Keratinocyte (primary cell): ENCODE results near the gene TTC9. TPM values are rescaled to one million over a fixed set of nuclear protein-coding genes. Genes with fewer than 3 reads are reported as not detected.

Experiments
- DNase-seq: peaks from one replicate; pipeline ENCODE4 v3.0.0-alpha.2; 2011; ENCODE audit warnings: low read depth, missing footprints, low spot score
- FAIRE-seq: peaks from 2 replicates; lab custom pipeline; 2011; peaks lifted over from hg19 to GRCh38; lab: Jason Lieb, UNC
- H2AFZ ChIP-seq: 2 replicates; pipeline ENCODE4 v1.6.0; 2012; ENCODE audit warnings: low read length, control low read depth, inconsistent platforms; ENCODE audit not compliant: control insufficient read depth
- H3K27ac ChIP-seq: 2 replicates; pipeline ENCODE4 v1.5.1; 2011; ENCODE audit warnings: low read length; ENCODE audit not compliant: control insufficient read depth, insufficient read depth
- H3K27me3 ChIP-seq: 3 replicates; pipeline ENCODE4 v1.6.0; 2011; ENCODE audit warnings: low read length; ENCODE audit not compliant: control insufficient read depth, insufficient read depth; ENCODE audit errors: extremely low read depth
- H3K36me3 ChIP-seq, 2 experiments: 2 replicates in 1 of 2; 3 replicates in 1 of 2; pipeline ENCODE4 v1.5.1; 2011; ENCODE audit warnings: low read length in 2 of 2, mild to moderate bottlenecking in 1 of 2; ENCODE audit not compliant: control insufficient read depth in 2 of 2, insufficient read depth in 2 of 2; ENCODE audit errors: extremely low read depth in 1 of 2
- H3K4me1 ChIP-seq: 3 replicates; pipeline ENCODE4 v1.5.1; 2011; ENCODE audit warnings: low read length; ENCODE audit not compliant: control insufficient read depth, insufficient read depth; ENCODE audit errors: extremely low read depth
- H3K4me2 ChIP-seq: 3 replicates; pipeline ENCODE4 v1.6.0; 2011; ENCODE audit warnings: low read depth, low read length; ENCODE audit not compliant: control insufficient read depth, insufficient read depth; ENCODE audit errors: extremely low read depth
- H3K4me3 ChIP-seq, 3 experiments: fragments of 200-600 bp in 1 of 3; sonication (generic) in 1 of 3; 2 replicates in 2 of 3; 3 replicates in 1 of 3; pipeline ENCODE4 v1.5.1; 2011 to 2016; ENCODE audit warnings: low read length in 3 of 3, mild to moderate bottlenecking in 3 of 3, control low read depth in 2 of 3, inconsistent platforms in 1 of 3, low read depth in 1 of 3, mixed read lengths in 1 of 3, mixed run types in 1 of 3, moderate library complexity in 1 of 3; ENCODE audit not compliant: control insufficient read depth in 2 of 3, insufficient read depth in 2 of 3; ENCODE audit errors: extremely low read depth in 1 of 3
- H3K79me2 ChIP-seq: 2 replicates; pipeline ENCODE4 v1.6.0; 2012; ENCODE audit warnings: low read length; ENCODE audit not compliant: control insufficient read depth, insufficient read depth
- H3K9ac ChIP-seq: 3 replicates; pipeline ENCODE4 v1.6.0; 2011; ENCODE audit warnings: low read length; ENCODE audit not compliant: control insufficient read depth, insufficient read depth; ENCODE audit errors: extremely low read depth
- H3K9me1 ChIP-seq: 3 replicates; pipeline ENCODE4 v1.6.0; 2011; ENCODE audit warnings: low read length; ENCODE audit not compliant: control insufficient read depth, insufficient read depth; ENCODE audit errors: extremely low read depth
- H3K9me3 ChIP-seq: 2 replicates; pipeline ENCODE4 v1.5.1; 2012; ENCODE audit warnings: low read depth, low read length; ENCODE audit not compliant: control insufficient read depth
- H4K20me1 ChIP-seq: 3 replicates; pipeline ENCODE4 v1.6.0; 2011; ENCODE audit warnings: low read length; ENCODE audit not compliant: control insufficient read depth, insufficient read depth; ENCODE audit errors: extremely low read depth
- EZH2 ChIP-seq: IDR thresholded peaks from one replicate; pipeline ENCODE4 v1.6.1; 2012; ENCODE audit warnings: inconsistent platforms, mild to moderate bottlenecking, low read length, moderate library complexity
- dilution Hi-C: fragments of 300-500 bp; cut with MboI; formaldehyde crosslinking; loops from one replicate; pipeline ENCODE4 v1.7.0; 2020; ENCODE audit warnings: low sequenced_read_pairs; ENCODE audit not compliant: extremely low pct_ligation_motif_present
- polyA plus RNA-seq, 5 experiments: library from polyadenylated mRNA; depleted of rRNA in 3 of 5; stranded (reverse) in 3 of 5; stranded (forward) in 1 of 5; unstranded in 1 of 5; fragments of >200 nt; gene quantifications; 1 replicate in 1 of 5; 2 replicates in 3 of 5; 3 replicates in 1 of 5; pipeline versions ENCODE4 v1.2.1 to v1.2.3, GENCODE V29; 2011 to 2012; ENCODE audit warnings: missing spikeins in 2 of 5, low read depth in 1 of 5, low replicate concordance in 1 of 5
- TF ChIP-seq, protein P1 (sequence below), 3 experiments: IDR thresholded peaks in 1 of 3; conservative IDR thresholded peaks in 1 of 3; optimal IDR thresholded peaks in 1 of 3; 2 replicates in 2 of 3; 3 replicates in 1 of 3; pipeline versions ENCODE3 to v1.5.1; 2011; ENCODE audit warnings: low read length in 3 of 3, mild to moderate bottlenecking in 3 of 3, moderate library complexity in 2 of 3, control low read depth in 1 of 3, inconsistent platforms in 1 of 3; ENCODE audit not compliant: insufficient read depth in 2 of 3; ENCODE audit errors: extremely low read depth in 1 of 3

TTC9 gene
- polyA plus RNA-seq, 1 donor (not counting 4 experiments of a cell fraction or from before 2014, with no cell fraction given): 0.59 TPM

DNA sequence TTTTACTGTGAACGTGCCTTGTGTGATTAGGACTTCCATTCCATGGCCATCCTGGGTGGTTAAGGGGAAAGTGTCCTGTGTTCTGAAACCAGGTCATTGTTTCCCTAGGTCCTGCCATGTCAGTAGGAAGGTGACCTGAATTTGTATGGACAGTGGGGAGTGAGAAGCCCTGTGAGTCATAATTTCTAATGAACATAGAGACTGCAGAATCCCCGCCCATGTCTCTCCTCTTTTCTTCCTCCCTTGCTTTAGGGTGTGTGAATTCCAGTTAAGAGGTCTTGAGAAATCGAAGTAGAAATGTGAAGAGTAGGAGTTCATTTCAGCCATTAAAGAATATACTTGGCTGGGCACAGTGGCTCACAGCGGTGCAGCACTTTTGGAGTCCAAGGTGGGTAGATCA, 8.1 kb downstream of the TTC9 start:
- FAIRE-seq (no peak), DNase-seq (no peak)
- Histone ChIP-seq H3K27ac (no peak overlapping the region), H3K9ac (no peak overlapping the region), H4K20me1 (no peaks in the 10 kb centered on the region), H3K9me1 (no peaks in the 10 kb centered on the region), H3K4me3 (no peak overlapping the region), H3K9me3 (no peaks in the 10 kb centered on the region), H3K27me3 (peaks cover 6% of the 10 kb centered on the region), H3K4me2 (no peak overlapping the region), H2AFZ (no peak overlapping the region), H3K4me1 (no peaks in the 10 kb centered on the region), H3K36me3 (no peaks in the 10 kb centered on the region), H3K79me2 (no peaks in the 10 kb centered on the region)
- TF ChIP-seq EZH2: no peak
- TF ChIP-seq, protein P1, sequence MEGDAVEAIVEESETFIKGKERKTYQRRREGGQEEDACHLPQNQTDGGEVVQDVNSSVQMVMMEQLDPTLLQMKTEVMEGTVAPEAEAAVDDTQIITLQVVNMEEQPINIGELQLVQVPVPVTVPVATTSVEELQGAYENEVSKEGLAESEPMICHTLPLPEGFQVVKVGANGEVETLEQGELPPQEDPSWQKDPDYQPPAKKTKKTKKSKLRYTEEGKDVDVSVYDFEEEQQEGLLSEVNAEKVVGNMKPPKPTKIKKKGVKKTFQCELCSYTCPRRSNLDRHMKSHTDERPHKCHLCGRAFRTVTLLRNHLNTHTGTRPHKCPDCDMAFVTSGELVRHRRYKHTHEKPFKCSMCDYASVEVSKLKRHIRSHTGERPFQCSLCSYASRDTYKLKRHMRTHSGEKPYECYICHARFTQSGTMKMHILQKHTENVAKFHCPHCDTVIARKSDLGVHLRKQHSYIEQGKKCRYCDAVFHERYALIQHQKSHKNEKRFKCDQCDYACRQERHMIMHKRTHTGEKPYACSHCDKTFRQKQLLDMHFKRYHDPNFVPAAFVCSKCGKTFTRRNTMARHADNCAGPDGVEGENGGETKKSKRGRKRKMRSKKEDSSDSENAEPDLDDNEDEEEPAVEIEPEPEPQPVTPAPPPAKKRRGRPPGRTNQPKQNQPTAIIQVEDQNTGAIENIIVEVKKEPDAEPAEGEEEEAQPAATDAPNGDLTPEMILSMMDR (optimal IDR thresholded peaks at IDR 0.05 in 1 of 3, IDR thresholded peaks at IDR 0.05 in 1 of 3, conservative IDR thresholded peaks at IDR 0.05 in 1 of 3; ENCODE audit: extremely low read depth in 1 of 3, insufficient read depth in 2 of 3, low read length in 3 of 3): no peak
- dilution Hi-C loops: no loop called here

DNA sequence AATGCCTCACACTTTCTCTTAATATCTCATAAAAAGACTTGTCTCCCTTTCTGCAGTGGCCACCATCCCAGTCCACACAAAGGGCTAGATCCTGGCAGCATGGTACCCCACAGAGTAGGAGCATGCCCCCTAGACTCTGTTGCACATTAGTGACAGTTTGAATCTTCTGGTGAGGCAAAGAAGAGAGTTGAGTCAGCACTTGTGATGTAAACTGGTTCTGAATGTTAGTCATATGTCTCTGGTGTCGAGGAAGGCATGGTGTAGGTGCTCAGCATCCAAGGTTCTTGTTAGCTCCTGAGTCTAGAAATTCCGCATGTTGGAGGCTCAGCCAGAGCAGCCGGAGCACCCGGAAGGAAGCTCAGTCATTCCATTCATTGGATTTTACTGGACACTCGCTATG, 9.8 kb downstream of the TTC9 start:
- H3K4me1 ChIP-seq: no peaks in the 10 kb centered on the region
- no peaks in the 10 kb centered on the region for H3K9me3 ChIP-seq
- no peaks in the 10 kb centered on the region for H3K36me3 ChIP-seq
- H3K27ac ChIP-seq: no peak overlapping the region
- H3K4me2 ChIP-seq: no peak overlapping the region
- H3K9ac ChIP-seq: no peak overlapping the region
- DNase-seq: no peak
- TF ChIP-seq, protein P1 (optimal IDR thresholded peaks at IDR 0.05 in 1 of 3, IDR thresholded peaks at IDR 0.05 in 1 of 3, conservative IDR thresholded peaks at IDR 0.05 in 1 of 3; ENCODE audit: extremely low read depth in 1 of 3, insufficient read depth in 2 of 3, low read length in 3 of 3): no peak
- no peak for TF ChIP-seq EZH2
- H4K20me1 ChIP-seq: no peaks in the 10 kb centered on the region
- H2AFZ ChIP-seq: no peak overlapping the region
- H3K4me3 ChIP-seq: no peak overlapping the region
- dilution Hi-C loops: no loop called here
- peaks cover 6% of the 10 kb centered on the region for H3K27me3 ChIP-seq
- H3K9me1 ChIP-seq: no peaks in the 10 kb centered on the region
- FAIRE-seq: no peak
- H3K79me2 ChIP-seq: no peaks in the 10 kb centered on the region
